Ammon's horn (tissue), 1 donor: ENCODE data around the gene ELP5.

Source experiments
- DNase-seq: peaks from one replicate; pipeline ENCODE4 v3.0.0-alpha.2; 2016; ENCODE audit warnings: low spot score

The ELP5 gene

DNA sequence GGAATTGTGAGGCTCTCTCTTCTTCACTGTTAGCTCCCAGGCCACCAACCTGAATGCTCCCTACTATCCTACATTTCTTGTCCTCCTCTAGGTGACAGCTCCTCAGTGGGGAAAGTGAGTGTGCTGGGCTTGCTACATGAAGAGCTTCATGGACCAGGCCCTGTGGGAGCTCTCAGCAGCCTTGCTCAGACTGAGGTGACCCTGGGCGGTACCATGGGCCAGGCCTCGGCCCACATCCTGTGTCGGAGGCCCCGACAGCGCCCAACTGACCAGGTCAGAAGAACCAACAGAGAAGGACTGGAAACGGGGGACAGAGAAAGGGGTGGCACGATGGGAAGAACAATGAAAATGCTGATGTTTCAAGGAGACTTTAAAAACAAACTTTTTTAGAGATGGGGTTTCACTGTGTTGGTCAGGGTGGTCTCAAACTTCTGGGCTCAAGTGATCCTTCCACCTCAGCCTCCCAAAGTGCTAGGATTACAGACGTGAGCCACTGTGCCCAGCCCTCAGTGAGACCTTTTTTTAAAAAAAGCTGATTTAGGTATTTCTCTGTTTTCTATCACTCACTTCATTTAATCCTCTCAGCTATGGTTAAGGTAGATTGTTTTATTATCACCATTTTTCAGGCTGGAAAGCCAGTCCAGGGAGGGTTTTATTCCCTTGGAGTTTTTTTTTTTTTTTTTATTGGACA is 4.9 kb downstream of the ELP5 start:
- DNase-seq, result no peak

- DNase-seq, result no peak
These were observed 6.9 kb downstream of the ELP5 start for GRCh38 chr17:7258731-7259554.

DNA sequence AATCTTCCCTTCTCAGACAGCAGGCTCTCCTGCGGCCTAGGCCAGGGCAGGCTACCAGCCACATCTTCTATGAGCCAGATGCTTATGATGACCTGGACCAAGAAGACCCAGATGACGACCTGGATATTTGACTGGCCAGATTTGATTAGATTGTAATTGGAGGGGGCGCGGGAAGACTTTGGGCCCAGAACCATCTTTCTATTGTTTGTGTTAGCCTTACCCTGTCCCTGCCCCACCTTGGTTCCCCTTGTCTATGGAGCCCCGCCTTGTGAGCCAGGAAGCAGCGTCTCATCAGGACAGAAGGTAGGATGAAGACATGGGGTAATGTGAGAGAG is 7.5 kb downstream of the ELP5 start:
- DNase-seq, result no peak

DNA sequence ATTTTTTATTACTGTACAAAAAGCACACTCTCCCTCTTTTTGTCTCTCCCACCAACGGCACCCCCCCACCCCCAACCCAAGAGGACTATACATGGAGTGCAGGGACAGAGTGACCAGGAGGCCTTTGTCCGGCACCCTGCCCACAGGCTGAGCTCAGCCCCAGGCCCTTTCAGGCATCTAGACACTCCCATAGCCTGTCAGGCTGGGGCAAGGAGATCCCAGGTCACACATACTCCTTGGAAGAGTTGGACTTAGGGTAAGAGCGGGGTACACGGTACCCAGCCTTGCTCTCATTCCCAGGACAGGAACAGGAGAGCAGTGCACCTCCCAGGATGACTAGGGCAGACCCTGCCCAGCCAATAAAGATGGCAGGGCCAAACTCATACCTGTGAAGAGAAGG is 8.1 kb downstream of the ELP5 start:
- DNase-seq, result no peak

- no peak for DNase-seq
These were observed 8.8 kb downstream of the ELP5 start for GRCh38 chr17:7260651-7261378.

DNA sequence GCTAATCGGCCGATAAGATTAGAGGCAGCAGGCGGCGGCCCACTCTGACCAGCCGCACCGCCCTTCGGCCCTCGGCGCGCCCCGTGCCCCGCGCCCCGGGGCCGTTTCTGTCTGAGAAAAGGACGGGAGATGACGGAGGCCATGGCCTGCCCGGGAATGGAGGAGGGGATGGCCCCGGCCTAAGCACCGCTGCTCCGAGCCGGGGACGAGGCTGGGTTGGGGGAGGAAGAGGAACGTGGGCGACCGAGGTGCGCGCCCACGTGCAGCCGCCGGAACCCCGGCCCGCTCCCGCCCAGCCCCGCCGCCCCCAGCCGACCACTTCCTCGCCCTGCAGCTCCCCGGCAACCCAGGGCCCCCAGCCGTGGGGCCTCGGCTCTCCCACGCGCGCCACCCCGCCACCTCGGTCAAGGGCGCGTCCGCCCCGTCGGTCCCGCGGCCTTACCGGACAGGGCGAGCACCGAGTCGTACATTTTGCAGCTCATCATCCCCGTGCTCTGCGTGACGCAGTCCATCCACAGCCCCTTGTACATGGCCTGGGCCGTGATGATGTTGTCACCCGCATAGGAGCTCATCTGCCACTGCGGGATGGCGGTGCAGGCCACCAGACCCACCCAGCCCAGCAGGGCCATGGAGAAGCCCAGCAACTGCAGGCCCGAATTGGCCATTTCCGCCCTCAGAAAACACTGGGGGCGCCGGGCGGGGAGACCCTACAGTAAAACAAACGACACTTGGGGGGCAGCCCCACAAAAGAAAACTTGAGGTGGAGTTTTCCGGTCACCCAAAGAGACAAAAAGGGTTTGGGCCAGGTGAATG is 9.6 kb downstream of the ELP5 start:
- no peak for DNase-seq

DNA sequence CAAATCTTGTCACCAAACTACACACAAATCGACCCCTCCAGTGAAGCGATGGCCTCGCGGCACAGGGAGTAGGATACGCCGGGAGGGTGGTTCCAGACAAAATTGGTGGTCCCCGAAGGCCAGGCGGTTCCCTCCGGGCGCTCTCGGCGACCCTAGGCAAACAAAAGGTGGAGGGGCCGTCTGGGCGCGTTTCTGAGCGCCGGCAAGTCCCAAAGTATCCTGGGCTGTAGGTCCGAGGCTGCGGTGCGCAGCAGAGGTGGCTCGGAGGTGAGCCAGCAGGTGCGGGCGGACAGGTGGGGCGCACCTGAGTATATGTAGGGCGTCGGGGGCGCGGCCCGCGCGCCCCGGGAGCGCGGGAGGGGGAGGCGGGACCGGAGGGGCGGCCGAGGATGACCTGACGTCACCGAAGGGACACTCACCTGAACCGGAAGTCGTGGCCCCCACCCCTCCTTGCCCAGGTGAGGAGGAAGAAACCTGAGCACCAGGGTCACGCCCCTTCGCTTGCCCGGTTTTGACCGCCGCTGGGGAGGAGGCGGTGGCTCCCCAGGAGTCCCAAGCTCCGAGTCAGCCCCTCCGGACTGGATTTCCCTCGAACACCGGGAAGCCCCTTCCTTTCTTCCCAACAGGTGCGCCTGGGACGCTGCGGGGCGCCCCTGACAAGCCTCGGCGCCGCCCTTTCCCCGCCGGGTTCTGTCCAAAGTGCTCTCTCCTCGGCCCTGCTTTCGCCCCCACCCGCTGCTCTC is 10.3 kb downstream of the ELP5 start, which contains the start of gene CLDN7:
Gene CLDN7 (minus strand): TSS at position 287 of the 743 bp plus-strand sequence. CDS start 435 bp downstream, outside the sequence.
- DNase-seq, result no peak

- no peak for DNase-seq
These were observed 11.2 kb downstream of the ELP5 start for GRCh38 chr17:7262935-7263800.

DNA sequence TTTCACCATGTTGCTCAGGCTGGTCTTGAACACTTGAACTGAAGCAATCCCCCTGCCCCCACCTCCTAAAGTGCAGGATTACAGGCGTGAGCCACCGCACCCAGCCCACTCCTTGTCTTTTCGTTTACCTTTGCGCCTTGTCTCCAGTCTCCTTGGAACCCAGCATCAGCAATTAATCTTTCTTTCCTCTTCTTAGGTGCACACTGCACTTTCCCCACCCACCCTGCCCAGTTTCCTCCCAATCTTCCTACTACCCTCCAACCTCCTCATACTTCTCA is 11.7 kb downstream of the ELP5 start:
- DNase-seq, result no peak

GRCh38 chr17:7266784-7267183 is 14.8 kb downstream of the ELP5 start:
- no peak for DNase-seq

DNA sequence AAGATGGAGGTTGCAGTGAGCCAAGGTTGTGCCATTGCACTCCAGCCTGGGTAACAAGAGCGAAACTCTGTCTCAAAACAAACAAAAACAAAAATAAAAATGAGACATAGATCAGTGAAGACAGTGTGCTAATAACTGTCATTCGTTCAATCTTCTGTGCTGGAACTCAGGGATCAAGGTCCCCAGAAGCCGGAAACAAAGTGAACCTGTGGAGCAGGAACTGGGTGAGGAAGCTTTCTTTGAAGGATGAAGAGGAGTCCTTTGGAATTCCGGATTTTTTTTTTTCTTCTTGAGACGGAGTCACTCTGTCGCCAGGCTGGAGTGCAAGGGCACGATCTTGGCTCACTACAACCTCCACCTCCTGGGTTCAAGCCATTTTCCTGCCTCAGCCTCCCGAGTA is 27.4 kb downstream of the ELP5 start:
- DNase-seq, result no peak

DNA sequence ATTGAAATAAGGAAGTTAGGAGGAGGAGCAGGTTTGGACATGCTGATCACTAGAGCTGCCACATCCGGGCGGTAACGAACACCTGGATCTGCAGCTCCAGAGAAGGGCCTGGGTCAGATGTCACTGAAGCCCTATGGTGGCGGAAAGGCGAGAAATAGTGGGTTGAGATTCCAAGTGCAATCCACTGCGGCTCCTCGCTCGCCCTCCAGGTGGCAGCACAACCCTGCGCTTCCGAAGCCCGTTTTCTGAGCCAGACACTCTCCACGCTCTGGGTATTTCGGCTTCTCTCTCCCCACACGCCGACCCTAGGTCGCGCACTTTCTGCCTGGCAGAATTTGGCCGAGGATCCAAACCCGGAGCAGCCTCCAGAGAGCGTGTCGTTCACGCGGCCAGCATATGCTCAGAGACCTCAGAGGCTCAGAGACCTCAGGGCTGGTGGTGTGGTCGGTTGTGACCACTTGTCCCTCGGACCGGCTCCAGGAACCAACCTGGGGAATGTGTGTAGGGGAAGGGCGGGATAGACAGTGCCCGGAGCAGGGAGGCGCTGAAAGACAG is 28.6 kb downstream of the ELP5 start:
- peak; percentile 89 for DNase-seq

GRCh38 chr17:7281074-7281952 is 29.3 kb downstream of the ELP5 start, which contains the start of gene SLC2A4:
TSS of gene SLC2A4 (plus strand) at chr17:7281718. CDS start at chr17:7281935, 217 bp downstream.
- peak; percentile 83 for DNase-seq

DNA sequence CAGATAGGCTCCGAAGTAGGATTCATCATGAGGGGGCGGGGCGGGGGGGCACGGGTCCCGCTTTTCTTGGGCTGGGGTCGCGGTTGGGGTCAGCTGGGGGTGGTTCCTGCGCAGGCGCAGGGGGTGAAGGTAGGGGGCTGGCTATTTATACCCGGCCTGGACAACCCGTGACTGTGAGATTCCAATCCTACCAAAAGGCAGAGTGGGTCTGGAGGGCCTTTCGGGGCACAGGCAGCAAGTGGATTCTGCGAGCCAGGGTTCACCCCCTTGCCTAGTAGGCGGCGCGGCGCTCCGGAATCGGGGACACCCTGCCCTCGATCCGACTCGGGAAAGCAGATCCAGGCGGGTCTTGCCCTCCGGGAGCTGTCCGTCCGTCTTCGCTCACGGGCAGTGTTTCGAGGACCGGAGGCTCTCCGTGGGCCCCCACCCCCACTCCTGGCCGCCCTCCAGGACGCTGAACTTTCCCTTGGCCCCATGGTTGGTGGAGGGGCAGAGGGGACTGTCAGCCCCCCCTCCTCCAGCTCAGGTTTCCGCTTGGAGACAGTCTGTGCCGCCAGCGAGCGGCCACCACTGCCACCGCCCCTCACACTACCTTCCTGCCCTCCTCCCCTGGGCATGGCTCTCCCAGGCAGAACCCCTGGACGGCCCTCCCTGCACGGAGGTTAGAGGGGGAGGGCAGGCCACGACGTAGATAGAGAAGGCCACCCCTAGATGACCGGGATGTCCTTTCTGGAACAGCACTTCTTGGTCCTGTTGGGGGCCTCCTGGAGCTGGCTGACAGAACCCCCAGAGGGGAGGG is 30.1 kb downstream of the ELP5 start:
- DNase-seq, result no peak

- no peak for DNase-seq
These were observed 30.8 kb downstream of the ELP5 start for GRCh38 chr17:7282752-7283321.

- no peak for DNase-seq
These were observed 31.6 kb downstream of the ELP5 start for GRCh38 chr17:7283471-7284216.

DNA sequence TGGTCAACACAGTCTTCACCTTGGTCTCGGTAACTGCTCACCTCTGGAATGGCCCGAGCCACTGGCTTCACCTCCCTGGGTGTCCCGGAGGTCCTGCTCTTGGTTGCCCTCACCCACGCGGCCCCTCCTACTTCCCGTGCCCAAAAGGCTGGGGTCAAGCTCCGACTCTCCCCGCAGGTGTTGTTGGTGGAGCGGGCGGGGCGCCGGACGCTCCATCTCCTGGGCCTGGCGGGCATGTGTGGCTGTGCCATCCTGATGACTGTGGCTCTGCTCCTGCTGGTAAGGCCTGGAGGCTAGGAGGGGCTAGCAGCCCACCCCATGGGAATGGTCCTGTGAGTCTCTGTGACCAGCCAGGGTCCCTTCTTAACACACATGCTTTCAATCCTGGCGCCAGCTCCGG is 32.9 kb downstream of the ELP5 start:
- DNase-seq, result no peak
